ENCODE measurements around the gene PHOX2A.

GRCh38 chr11:72267956-72268617 is 24.1 kb upstream of the PHOX2A start:
- TF ChIP-seq, protein P1, sequence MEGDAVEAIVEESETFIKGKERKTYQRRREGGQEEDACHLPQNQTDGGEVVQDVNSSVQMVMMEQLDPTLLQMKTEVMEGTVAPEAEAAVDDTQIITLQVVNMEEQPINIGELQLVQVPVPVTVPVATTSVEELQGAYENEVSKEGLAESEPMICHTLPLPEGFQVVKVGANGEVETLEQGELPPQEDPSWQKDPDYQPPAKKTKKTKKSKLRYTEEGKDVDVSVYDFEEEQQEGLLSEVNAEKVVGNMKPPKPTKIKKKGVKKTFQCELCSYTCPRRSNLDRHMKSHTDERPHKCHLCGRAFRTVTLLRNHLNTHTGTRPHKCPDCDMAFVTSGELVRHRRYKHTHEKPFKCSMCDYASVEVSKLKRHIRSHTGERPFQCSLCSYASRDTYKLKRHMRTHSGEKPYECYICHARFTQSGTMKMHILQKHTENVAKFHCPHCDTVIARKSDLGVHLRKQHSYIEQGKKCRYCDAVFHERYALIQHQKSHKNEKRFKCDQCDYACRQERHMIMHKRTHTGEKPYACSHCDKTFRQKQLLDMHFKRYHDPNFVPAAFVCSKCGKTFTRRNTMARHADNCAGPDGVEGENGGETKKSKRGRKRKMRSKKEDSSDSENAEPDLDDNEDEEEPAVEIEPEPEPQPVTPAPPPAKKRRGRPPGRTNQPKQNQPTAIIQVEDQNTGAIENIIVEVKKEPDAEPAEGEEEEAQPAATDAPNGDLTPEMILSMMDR (IDR thresholded peaks at IDR 0.05), result no peak
- no peak for TF ChIP-seq EZH2 (IDR thresholded peaks at IDR 0.05; ENCODE audit: borderline replicate concordance, insufficient read depth, low read depth, low read length, poor library complexity, severe bottlenecking)
